Trophoblast cell (in vitro differentiated cells and primary cell): Measurements from ENCODE around the gene DDX47.
"Not testable (repeated sequence)": the region's sequence is repeated elsewhere in the genome, so short reads cannot be mapped to it uniquely, and the experiment has no call there.

Experiments used
- DNase-seq, 2 donors: peaks; one replicate each; pipeline ENCODE4 v3.0.0-alpha.2; 2016
- H2AFZ ChIP-seq: 2 replicates; pipeline ENCODE4 v1.6.1; 2013; ENCODE audit warnings: low read length, moderate library complexity, mild to moderate bottlenecking; ENCODE audit not compliant: insufficient read depth, poor library complexity
- H2AK5ac ChIP-seq: 2 replicates; pipeline ENCODE4 v1.6.1; 2013; ENCODE audit warnings: mild to moderate bottlenecking, low read length
- H2BK120ac ChIP-seq: 2 replicates; pipeline ENCODE4 v1.6.1; 2013; ENCODE audit warnings: low read length, mild to moderate bottlenecking, moderate library complexity; ENCODE audit not compliant: insufficient read depth, poor library complexity
- H2BK12ac ChIP-seq: 2 replicates; pipeline ENCODE4 v1.6.1; 2013; ENCODE audit warnings: mild to moderate bottlenecking, low read length, moderate library complexity
- H2BK5ac ChIP-seq: 2 replicates; pipeline ENCODE4 v1.6.1; 2013; ENCODE audit warnings: low read length, low read depth, moderate library complexity, mild to moderate bottlenecking; ENCODE audit not compliant: poor library complexity
- H3K14ac ChIP-seq: 2 replicates; pipeline ENCODE4 v1.6.1; 2013; ENCODE audit warnings: mild to moderate bottlenecking, low read length
- H3K18ac ChIP-seq: 2 replicates; pipeline ENCODE4 v1.6.1; 2013; ENCODE audit warnings: mild to moderate bottlenecking, low read length
- H3K23ac ChIP-seq: 2 replicates; pipeline ENCODE4 v1.6.1; 2013; ENCODE audit warnings: low read length
- H3K27ac ChIP-seq: 2 replicates; pipeline ENCODE4 v1.5.1; 2013; ENCODE audit warnings: low read depth, mild to moderate bottlenecking, inconsistent platforms, low read length, moderate library complexity
- H3K27me3 ChIP-seq: 2 replicates; pipeline ENCODE4 v1.6.1; 2013; ENCODE audit warnings: inconsistent platforms, mild to moderate bottlenecking, low read length, moderate library complexity; ENCODE audit not compliant: insufficient read depth
- H3K36me3 ChIP-seq, 2 experiments: 1 replicate in 1 of 2; 2 replicates in 1 of 2; pipeline ENCODE4 v1.6.1; 2013; ENCODE audit warnings: low read length in 2 of 2, mild to moderate bottlenecking in 2 of 2, moderate library complexity in 1 of 2; ENCODE audit not compliant: insufficient read depth in 2 of 2, control insufficient read depth in 1 of 2
- H3K4ac ChIP-seq: 2 replicates; pipeline ENCODE4 v1.6.1; 2013; ENCODE audit warnings: low read depth, mild to moderate bottlenecking, low read length, moderate library complexity
- H3K4me1 ChIP-seq, 2 experiments: 1 replicate in 1 of 2; 2 replicates in 1 of 2; pipeline ENCODE4 v1.6.1; 2013; ENCODE audit warnings: low read length in 2 of 2, mild to moderate bottlenecking in 2 of 2, moderate library complexity in 1 of 2; ENCODE audit not compliant: insufficient read depth in 2 of 2, control insufficient read depth in 1 of 2
- H3K4me2 ChIP-seq: 2 replicates; pipeline ENCODE4 v1.6.1; 2013; ENCODE audit warnings: inconsistent platforms, mild to moderate bottlenecking, low read length, moderate library complexity
- H3K4me3 ChIP-seq: 2 replicates; pipeline ENCODE4 v1.5.1; 2013; ENCODE audit warnings: mild to moderate bottlenecking, low read depth, low read length, inconsistent platforms
- H3K79me1 ChIP-seq: one replicate; pipeline ENCODE4 v1.6.1; 2013; ENCODE audit warnings: low read length
- H3K79me2 ChIP-seq: 2 replicates; pipeline ENCODE4 v1.6.1; 2013; ENCODE audit warnings: low read length, mild to moderate bottlenecking; ENCODE audit not compliant: control insufficient read depth, insufficient read depth, poor library complexity
- H3K9ac ChIP-seq: 2 replicates; pipeline ENCODE4 v1.6.1; 2013; ENCODE audit warnings: mild to moderate bottlenecking, low read length
- H3K9me3 ChIP-seq: 2 replicates; pipeline ENCODE4 v1.6.1; 2013; ENCODE audit warnings: low read depth, mild to moderate bottlenecking, control low read depth, inconsistent platforms, low read length; ENCODE audit not compliant: insufficient read depth
- H4K12ac ChIP-seq: 2 replicates; pipeline ENCODE4 v1.6.1; 2013; ENCODE audit warnings: low read depth, mild to moderate bottlenecking, low read length, moderate library complexity
- H4K8ac ChIP-seq: 2 replicates; pipeline ENCODE4 v1.6.1; 2013; ENCODE audit warnings: low read depth, mild to moderate bottlenecking, low read length, moderate library complexity
- H4K91ac ChIP-seq: one replicate; pipeline ENCODE4 v1.6.1; 2013; ENCODE audit warnings: low read depth, mild to moderate bottlenecking, low read length, moderate library complexity
- WGBS: extraction: QIAGEN DNeasy Blood & Tissue Kit; methylation state at CpG from one replicate; pipeline ENCODE4 v1.1.7; 2013; ENCODE audit warnings: missing lambda C conversion rate; ENCODE audit not compliant: insufficient read length, insufficient coverage; ENCODE audit errors: extremely low coverage; 5-methylcytosine and 5-hydroxymethylcytosine counted together

Gene DDX47

GRCh38 chr12:12841428-12841827, 28.3 kb downstream of the DDX47 start:
- not testable (repeated sequence) for H3K36me3 ChIP-seq, H2AK5ac ChIP-seq
- peaks cover 11% of the 10 kb centered on the region for H3K79me1 ChIP-seq

GRCh38 chr12:12845794-12846243, 32.7 kb downstream of the DDX47 start:
- H3K79me1 ChIP-seq: peaks cover 3% of the 10 kb centered on the region
- H3K36me3 ChIP-seq: no peaks in the 10 kb centered on the region
- no peak overlapping the region for H2BK5ac ChIP-seq
- no peak overlapping the region for H3K14ac ChIP-seq
- no peak overlapping the region for H2BK120ac ChIP-seq
- H3K18ac ChIP-seq: no peak overlapping the region
- H3K9me3 ChIP-seq: peaks cover 1% of the 10 kb centered on the region
- H3K9ac ChIP-seq: no peak overlapping the region
- H4K91ac ChIP-seq: no peak overlapping the region
- no peak overlapping the region for H4K8ac ChIP-seq
- no peak overlapping the region for H2AFZ ChIP-seq
- DNase-seq: peak; percentile 30 to 55
- H3K4me3 ChIP-seq: no peak overlapping the region
- no peak overlapping the region for H3K23ac ChIP-seq
- H3K4me1 ChIP-seq: no peaks in the 10 kb centered on the region
- H3K4ac ChIP-seq: no peak overlapping the region
- no CpG with 5 or more reads among the region's 4 CpGs for WGBS
- H2BK12ac ChIP-seq: no peak overlapping the region
- H2AK5ac ChIP-seq: no peak overlapping the region
- H3K27ac ChIP-seq: no peak overlapping the region
- H4K12ac ChIP-seq: no peak overlapping the region
- H3K27me3 ChIP-seq: no peaks in the 10 kb centered on the region
- H3K4me2 ChIP-seq: no peak overlapping the region
- H3K79me2 ChIP-seq: no peaks in the 10 kb centered on the region

More at GRCh38 chr12:12841428-12841827, 28.3 kb downstream of the DDX47 start:
- not testable (repeated sequence) for H2BK12ac ChIP-seq, H4K91ac ChIP-seq, H3K9me3 ChIP-seq, H3K27me3 ChIP-seq, H3K4me3 ChIP-seq, H3K4ac ChIP-seq, H2BK5ac ChIP-seq, H3K14ac ChIP-seq, H4K8ac ChIP-seq, H4K12ac ChIP-seq, H3K18ac ChIP-seq, H3K23ac ChIP-seq, H3K4me2 ChIP-seq, H3K27ac ChIP-seq, H3K9ac ChIP-seq, H2BK120ac ChIP-seq, H2AFZ ChIP-seq, H3K79me2 ChIP-seq
- H3K4me1 ChIP-seq: peaks cover 12 to 16% of the 10 kb centered on the region in 2 experiments
- peak; percentile 46 to 64 for DNase-seq
- WGBS: no CpG with 5 or more reads among the region's 13 CpGs

- not testable (repeated sequence) for H3K23ac ChIP-seq, H3K14ac ChIP-seq, H3K4me1 ChIP-seq, H2AK5ac ChIP-seq, H3K27ac ChIP-seq, H3K4me2 ChIP-seq, H4K8ac ChIP-seq, H2BK5ac ChIP-seq, H3K9me3 ChIP-seq, H2AFZ ChIP-seq, H3K79me2 ChIP-seq, H4K12ac ChIP-seq, DNase-seq, H3K79me1 ChIP-seq, H3K9ac ChIP-seq, H2BK120ac ChIP-seq, H3K4ac ChIP-seq, H3K27me3 ChIP-seq, H3K4me3 ChIP-seq, H3K36me3 ChIP-seq, H3K18ac ChIP-seq, H2BK12ac ChIP-seq, H4K91ac ChIP-seq
- WGBS: no CpG with 5 or more reads among the region's 3 CpGs
Observed at GRCh38 chr12:12846780-12847179, 33.6 kb downstream of the DDX47 start.

- no peak overlapping the region for H3K18ac ChIP-seq
- no peaks in the 10 kb centered on the region for H3K36me3 ChIP-seq
- no peak overlapping the region for H2BK120ac ChIP-seq
- no peak overlapping the region for H3K4ac ChIP-seq
- no peak overlapping the region for H2BK5ac ChIP-seq
- no peak overlapping the region for H2AK5ac ChIP-seq
- H2BK12ac ChIP-seq: no peak overlapping the region
- H3K27ac ChIP-seq: no peak overlapping the region
- no peaks in the 10 kb centered on the region for H3K79me2 ChIP-seq
- H3K4me2 ChIP-seq: no peak overlapping the region
- no peak overlapping the region for H4K91ac ChIP-seq
- no peak for DNase-seq
- H3K23ac ChIP-seq: no peak overlapping the region
- no CpG with 5 or more reads among the region's 3 CpGs for WGBS
- peaks cover 4% of the 10 kb centered on the region for H3K9me3 ChIP-seq
- no peaks in the 10 kb centered on the region for H3K27me3 ChIP-seq
- no peak overlapping the region for H4K8ac ChIP-seq
- no peak overlapping the region for H3K14ac ChIP-seq
- no peak overlapping the region for H3K9ac ChIP-seq
- no peak overlapping the region for H2AFZ ChIP-seq
- H3K4me3 ChIP-seq: no peak overlapping the region
- no peaks in the 10 kb centered on the region for H3K79me1 ChIP-seq
- no peaks in the 10 kb centered on the region for H3K4me1 ChIP-seq
- no peak overlapping the region for H4K12ac ChIP-seq
Observed at GRCh38 chr12:12853435-12853834, 40.3 kb downstream of the DDX47 start.
